Mesenteric fat pad (tissue), 1 donor: ENCODE data around the gene EPB41L4A. TPM values are rescaled to one million over a fixed set of nuclear protein-coding genes. Genes with fewer than 3 reads are reported as not detected.
A peak's percentile ranks its signal among the peaks of the same experiment; 100 is the strongest.

Experiments used
- DNase-seq: peaks from one replicate; pipeline ENCODE4 v3.0.0-alpha.2; 2020; ENCODE audit warnings: low spot score
- total RNA-seq: library from RNA; stranded (reverse); fragmentation: NEBNext Ultra II Directional; extraction: Animal tissue kit (Norgen Biotek cat#: 25700); gene quantifications from one replicate; pipeline ENCODE4 v1.2.1, GENCODE V29; 2021
- donor health status: DM: yes; HTN: yes; CAD: no.

EPB41L4A gene
- total RNA-seq, 1 donor from 2014 or later: 30.2 TPM

DNA sequence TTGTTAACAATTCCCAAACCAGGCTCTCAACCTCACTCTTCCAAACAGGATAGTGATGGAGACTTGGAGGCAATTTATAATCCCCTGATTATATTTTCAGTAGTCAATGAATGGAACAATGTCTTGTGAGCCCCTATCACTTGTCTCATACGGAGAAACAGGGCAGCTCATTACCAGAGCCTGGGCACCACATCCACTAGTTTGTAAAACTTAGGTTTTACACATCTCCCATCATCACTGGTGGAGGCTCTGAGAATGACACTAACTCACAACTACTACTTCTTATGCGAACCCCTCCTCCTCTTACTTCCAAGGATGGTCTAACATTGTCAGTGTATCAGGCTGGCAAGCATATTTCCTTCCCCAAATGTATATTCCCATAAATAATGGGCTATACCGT, 253.7 kb downstream of the EPB41L4A start:
- DNase-seq: no peak

DNA sequence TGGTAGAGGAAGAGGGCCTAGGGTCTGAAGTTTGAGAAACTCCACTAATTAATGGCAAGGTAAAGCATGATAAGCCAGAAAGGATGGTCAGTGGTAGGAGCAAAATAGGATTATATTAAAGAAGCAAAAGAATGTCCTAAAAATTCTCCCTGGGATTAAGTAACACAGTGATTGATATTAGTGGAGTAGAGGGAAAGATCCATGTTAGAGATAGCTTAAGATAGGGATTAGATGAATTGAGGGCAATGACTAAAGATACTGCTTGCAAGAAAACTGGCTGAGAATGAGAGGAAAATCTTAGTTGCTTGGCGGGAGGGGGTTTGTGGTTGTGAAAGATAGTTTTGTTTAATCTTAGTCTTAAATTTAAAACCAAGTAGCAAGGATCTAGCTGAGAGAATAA, 255.6 kb downstream of the EPB41L4A start:
- no peak for DNase-seq

DNA sequence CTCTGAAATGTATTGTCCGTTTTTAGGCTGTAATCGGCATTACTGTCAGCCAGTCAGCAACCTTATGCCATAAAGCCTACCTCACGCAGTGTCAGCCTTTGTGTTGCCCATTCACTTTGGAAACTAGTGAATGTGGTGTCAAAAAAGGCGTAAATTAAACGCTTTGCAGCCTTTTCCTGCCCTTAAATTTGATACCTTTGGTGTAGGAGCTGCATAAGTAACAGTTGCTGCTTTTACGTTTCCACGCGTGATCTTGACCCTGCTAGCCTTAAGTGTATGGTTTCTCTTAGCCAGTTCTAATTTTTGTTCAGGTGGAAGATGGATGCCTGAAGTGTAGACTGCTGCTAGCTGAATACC, 257.7 kb downstream of the EPB41L4A start:
- DNase-seq: no peak

DNA sequence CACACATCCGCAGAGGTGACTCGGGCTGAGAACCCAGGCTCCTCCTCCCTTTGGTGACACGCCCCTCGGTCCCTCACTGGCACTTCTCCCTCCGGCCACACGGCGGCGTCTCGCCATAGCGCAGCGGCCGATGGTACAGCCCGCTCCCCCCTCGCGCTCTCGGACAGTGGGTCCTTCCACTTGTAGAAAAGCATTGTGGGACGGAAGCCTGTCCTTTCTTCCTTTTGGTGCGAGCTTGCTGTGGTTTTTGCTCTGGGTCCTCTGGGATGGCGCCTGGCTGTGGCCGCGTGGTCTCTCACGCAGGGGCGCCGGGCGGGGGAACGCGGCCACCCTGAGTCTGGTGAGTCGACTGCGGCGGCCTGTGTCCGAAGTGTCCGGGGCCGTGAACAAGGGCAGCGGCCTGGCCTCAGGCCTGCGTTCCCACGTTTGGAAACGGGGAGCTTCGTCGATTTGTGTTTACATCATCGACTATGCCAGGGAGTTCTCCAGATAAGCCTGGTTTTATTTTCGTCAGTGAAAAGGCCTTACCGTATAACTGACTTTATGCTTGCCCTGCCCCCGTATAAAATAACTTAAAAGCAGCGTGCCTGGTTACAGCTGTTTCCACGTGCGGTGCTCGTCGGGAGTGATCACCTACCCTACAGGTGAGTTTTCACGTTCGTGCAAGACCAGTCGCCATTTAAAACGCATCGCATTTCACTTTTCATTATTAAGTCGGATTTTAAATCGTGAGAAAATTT, 258.3 kb downstream of the EPB41L4A start:
- DNase-seq: peak; percentile 97

DNA sequence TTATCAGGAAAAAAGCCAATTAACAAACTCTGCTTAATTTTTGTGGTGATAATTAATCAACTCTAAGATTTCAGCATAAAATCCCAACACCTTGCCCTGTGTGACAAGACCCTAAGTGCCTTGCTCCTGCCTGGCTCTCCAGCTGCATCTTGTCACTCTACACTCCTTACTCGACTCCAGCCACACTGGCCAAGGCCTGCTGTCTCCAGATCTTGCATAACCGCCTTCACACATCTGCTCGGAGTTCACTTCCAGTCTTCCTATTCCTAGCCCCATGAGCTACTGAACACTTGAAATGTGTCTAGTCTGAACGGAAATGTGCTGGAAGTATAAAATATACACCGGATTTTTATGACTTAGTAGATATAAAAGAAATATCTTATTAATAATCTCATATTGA, 259.6 kb downstream of the EPB41L4A start:
- DNase-seq: no peak

DNA sequence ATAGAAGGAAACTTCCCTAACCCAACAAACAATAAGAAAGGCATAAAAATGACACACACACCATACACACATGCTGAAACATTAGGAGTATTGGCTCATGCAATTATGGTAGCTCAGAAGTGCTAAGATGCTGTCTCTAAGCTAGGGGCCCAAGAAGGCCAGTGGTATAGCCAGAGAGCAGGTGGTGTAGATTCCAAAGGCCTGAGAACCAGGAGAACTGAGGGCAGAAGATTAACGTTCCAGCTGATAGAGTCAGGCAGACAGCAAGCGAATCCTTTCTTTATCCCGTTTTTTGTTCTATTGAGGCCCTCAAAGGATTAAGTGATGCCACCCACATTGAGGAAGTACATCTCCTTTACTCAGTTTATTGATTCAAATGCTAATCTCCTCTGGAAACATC, 262.9 kb downstream of the EPB41L4A start:
- DNase-seq: no peak

DNA sequence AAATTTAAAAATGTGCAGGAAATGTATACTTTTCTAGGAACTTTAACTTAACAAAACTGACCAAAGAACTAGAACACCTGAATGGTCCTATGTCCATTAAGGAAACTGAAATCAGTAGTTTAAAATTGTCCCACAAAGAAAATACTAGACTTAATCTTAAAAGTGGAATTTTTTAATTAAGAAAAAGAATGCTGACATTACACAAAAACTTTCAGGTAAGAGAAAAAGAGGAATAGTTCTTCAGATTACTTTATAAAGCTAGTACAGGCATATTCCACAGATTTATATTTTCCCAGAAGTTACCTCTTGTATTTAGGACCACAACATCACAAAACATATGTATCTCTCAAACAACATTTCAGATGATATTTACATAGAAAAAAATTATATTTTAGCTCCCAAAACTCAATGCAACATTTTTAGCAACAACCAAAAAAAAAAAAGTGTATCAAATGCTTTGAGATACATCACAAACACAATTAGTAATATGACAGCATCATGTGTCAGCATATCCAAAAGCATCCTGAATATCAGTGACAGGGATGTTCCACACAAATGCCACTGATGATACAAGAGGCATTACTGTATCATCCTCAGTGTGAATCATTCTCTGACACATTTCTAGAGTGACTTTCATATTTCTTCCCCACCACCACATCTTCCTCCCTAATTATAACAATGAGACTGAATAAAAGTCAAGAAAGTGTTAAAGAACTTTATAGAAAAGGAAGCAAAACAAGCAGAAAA, 264.0 kb downstream of the EPB41L4A start:
- no peak for DNase-seq

DNA sequence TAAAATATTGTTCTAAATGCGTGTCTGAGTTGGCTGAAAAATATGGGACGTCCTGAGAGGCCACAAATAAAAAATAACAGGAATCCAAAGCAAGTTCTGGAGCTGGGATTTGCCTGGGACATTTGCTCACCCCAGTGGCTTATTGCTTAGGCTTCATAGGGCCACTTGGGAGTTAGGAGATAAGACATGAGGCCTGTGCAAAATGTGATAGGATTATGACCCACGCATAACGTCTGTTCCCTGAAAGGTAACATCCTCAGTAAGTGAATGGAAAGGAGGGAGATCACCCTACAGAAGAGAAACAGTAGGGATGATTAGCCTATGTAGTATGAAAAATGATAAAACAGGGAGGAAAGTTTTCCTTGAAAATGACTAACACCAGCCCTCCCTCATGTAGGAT, 269.4 kb downstream of the EPB41L4A start:
- no peak for DNase-seq

DNA sequence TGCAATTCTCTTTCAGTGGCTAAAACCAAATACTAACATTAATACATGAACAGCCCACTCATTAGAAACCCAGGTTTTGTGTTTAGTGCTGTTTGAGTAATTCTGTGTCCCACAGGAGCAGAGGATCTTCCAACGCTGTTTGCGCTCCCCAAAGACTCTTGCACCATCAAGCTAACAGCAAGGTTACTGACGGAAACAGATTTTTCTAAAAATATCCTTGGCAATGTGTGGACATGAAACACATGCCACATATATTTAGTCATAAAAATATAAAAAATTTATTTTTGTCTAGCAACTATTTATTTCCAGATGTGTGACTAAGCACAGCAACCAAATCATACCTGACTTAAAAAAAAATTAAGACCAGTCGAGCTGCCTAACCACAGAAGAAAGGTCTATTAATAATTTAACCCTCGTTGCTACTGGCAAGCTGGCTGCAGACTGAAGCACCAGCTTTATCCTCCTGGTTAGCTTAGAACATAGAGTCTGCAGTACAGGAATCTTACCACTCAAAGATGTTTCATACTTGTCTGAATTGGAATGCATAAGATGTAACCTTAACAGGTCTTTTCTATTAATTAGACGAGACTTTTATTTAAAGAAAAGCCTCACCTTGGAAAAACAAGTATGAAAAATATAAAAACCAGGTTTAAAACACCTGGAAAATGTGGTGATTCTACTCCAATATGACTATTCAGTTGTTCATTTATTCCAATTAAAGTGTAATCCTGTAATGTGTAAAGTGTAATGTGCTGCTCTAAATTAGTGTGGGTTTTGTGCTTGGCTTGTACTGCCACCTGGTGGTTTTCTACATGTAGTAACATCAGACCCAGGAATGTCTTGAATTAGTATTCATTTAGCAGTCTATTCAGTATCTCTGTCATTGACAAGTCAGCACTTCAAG, 272.5 kb downstream of the EPB41L4A start:
- DNase-seq: no peak

DNA sequence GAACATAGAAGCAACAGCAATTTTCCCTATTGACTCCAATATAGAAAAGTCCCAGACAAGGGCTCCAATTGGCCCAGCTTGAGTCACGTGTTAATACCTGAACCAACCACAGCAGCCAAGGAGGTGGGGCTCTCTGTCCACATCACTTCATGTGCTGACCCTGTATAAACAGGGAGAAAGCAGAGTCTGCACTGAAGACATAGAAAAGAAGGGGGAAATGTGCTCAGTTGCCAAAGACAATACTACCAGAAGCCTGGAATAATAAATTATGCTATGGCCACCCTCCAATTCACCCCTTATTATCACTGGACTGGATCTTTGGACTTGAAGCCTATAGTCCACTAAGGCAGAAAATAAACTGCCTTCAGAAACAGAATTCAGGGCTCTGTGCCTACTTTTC, 275.4 kb downstream of the EPB41L4A start:
- DNase-seq: no peak

DNA sequence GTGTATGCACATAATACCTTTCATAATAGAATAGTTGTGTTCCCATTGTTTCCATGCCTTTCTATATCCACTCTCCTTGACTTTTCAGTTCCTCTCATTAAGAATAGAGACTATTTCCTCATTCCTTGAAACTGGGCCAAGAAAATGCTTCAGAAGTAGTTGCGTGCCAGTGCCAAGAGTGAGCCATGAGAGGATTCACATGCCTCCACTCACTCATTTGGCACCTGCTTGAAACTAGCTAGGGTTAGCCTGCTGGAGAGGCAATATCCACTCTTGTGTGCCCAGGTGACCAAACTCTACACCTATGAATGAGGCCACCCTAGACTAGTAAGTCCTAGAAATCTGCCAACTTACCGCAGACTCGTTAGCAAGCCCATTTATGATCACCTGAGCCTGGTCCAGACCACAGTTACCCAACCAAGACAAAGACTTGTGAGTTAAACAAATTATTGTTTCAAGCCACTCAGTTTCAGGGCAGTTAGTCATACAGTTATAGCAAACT, 276.3 kb downstream of the EPB41L4A start:
- DNase-seq: no peak

DNA sequence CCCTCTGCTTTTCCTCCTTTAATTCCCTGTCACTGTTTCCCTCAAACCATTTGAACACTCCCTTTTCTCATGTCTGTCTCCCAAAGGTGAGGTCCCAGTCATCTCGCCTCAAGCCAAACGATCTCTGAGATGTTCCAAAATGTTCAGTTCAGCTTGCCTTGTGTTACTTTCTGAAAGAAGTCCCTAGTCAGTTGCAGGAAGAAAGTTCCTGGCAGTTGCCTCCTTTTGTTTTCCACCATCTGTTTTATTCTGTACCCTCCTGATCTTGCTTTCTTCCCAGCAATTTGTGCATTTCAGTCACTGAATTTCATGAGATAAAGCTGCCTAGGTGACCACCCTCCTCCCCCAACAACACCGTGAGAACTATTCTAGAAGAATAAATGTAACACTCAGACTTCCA, 277.5 kb downstream of the EPB41L4A start:
- DNase-seq: no peak

DNA sequence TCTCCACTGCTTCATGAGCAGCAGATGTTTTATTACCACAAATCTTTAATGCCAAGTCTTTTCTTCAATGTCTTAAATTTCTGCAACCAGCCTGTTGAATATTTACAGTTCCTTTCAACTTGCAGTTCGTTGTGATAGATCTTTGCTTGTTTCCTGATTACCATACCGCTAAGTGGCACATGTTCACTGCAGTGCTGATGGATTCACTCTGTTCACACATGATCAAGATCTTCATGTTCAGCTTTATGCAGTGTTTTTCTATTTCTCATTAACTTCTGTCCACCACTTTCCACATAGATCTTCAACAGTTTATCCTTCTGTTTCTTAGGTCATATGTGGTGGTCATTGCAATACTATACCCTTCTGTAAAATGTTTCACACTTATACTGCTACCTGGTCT, 280.6 kb downstream of the EPB41L4A start:
- no peak for DNase-seq

DNA sequence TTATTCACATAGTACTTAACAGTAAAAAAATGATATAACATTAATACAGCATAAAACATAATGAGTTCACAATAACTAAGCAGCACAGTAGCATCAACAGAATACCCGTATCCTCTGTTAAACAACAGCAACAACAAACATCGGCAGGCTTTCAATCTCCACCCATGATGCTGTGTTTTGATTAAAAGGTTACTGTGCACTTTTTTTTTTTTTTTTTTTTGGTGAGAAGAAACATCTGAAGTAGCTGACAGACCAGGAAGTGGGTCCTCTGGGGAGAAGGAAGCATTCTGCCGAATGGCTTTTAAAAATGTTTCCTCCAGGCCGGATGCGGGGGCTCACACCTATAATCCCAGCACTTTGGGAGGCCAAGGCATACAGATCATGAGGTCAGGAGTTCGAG, 282.3 kb downstream of the EPB41L4A start:
- no peak for DNase-seq

DNA sequence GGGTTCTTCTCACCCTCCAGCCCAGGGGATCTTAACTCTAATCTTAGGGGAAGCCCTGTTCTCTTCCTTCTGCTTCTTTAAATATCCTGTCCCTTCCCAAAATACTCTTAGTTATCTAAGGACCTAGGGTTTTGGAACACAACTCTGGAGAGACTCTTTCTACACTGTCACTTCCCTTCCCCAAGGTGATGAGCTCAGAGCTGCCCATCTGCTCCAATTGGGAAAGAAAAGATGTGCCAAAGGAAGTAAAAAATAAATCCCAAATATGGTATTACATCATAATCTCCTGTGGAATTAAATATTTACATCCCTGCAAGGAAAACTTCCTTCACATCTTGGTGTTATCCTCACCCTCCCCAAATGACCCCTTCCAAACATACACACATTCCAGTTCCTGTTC, 291.2 kb downstream of the EPB41L4A start:
- DNase-seq: no peak

DNA sequence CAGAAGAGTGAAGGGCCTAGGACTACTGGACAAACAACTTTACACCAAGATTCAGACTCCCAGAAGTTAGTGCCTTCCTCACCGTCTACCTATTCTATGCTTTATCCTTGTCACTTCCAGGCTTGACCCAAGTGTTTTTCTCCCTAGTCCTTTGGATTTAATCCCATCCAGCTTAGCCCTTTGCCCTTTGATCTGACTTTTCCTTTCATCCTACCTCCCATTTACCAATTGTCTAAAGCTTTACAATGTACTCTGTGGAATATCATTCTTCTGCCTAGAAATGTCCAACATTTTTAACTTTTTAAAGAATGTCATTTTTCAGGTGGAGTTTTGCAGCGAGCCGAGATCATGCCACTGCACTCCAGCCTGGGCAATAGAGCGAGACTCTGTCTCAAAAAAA, 292.1 kb downstream of the EPB41L4A start:
- no peak for DNase-seq

DNA sequence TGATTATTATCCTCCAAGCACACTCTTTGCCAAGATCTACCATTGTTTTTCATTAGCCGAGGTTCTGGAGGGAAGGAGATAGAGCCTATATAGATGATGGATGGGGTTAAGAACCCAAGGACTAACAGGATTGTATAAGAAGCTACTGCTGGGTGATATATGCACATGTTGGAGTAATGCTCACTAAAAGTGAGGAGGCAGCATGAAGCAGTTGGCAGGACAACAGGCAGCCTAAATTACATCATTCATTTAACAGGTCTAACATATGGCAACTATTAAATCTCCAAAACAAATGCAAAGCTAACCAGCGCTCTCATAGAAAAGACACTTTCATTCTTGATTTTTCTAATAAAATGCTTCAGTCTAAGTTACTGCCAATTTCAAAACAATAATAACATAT, 293.2 kb downstream of the EPB41L4A start:
- no peak for DNase-seq

DNA sequence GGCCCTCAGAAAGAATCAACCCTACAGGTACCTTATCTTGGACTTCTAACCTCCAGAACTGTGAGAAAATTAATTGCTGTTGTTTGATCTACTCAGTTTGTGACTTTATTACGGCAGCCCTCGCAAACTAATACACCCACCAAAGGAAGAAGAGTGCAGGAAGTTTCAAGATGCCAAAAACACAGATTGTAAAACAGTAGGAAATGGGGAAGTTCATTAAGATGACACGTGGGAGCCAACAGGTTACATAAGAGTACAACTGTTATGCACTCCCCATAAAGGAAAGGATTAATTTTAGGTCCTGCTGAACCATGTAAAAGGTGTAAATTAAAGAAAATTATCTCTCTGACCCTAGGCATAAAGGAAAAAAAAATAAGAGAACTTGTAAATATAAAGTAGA, 294.3 kb downstream of the EPB41L4A start:
- no peak for DNase-seq

DNA sequence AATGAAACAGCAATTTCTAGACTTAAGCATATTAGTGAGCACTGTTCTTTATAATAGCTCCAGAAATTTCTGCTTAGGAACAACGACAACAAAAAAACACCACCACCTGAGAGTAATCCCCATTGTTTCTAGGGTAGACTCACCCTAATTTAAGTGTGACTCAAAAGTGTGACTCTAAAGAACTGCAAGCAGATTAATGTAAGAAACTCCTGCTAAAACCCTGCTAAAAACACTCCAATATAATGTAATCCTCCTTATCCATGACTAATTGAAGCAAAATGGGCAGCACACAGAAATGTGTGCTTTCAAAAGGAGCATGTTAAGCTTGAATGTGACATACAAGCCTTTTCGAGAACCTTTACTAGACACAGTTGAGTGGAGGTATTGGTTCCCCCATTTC, 296.0 kb downstream of the EPB41L4A start:
- DNase-seq: no peak

DNA sequence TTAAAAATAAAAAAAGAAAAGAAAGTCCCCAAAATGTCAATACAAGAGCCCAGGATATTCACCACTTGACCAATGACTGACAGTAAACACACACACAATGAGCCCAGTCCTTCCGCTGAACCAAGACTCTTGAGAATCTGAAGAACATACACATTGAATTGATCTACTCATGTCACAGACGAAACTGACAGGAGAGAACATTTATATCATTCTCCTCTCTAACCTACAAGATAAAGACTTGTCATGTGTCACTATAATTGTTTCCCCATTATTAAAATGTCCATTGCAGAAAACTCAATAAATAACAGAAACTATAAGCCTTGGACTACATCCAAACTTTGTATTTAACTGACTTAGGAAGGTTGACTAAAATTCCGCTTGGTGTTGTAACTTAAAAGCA, 296.7 kb downstream of the EPB41L4A start:
- DNase-seq: no peak

DNA sequence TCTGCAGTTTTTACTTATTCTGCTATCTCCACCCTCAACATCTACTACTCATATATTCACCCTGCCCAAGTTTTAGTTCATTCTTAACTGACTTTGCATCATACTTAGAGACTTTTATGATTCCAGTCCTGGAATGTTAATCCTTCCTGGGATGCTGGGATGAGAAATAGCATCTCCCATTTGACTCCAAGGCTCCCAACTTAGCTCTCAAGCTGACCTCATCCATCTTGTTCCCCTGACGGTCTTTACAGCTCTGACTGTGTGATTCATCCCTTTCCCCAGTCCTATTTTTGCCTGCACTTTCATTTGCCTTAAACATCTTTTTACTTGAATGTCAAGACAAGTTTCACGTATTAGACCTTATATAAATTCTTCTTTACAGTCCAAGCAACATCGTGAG, 297.8 kb downstream of the EPB41L4A start:
- no peak for DNase-seq

DNA sequence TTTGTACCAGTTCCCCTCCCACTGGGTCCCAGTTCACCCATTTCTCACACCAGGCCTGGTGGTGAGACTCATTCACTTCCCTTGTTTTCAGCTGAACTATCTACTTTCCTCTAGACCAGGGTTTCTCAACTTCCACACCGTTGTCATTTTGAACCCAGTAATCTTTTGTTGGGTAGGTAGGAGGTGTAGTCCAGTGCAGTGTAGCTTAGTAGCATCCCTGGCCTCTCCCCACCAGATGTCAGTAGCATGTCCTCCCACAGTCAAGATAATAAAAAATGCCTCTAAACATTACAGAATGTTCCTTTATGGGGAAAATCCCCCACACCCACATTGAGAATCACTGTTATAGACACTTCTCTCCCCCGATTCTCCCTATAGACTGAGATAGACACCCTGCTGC, 299.1 kb downstream of the EPB41L4A start:
- no peak for DNase-seq
